SK-N-SH (cell line): ENCODE results near the gene UNC13D.

Experiments used
- EP300 ChIP-seq, 2 experiments: IDR thresholded peaks; 2 replicates each; pipeline versions ENCODE4 v1.4.0 to v1.6.1; 2012; ENCODE audit warnings: borderline replicate concordance in 1 of 2, low read depth in 1 of 2, low read length in 1 of 2
- FOSL2 ChIP-seq: IDR thresholded peaks from 2 replicates; pipeline ENCODE4 v1.4.0; 2012; ENCODE audit warnings: low read depth, mild to moderate bottlenecking, moderate library complexity, borderline replicate concordance
- GABPA ChIP-seq: IDR thresholded peaks from 2 replicates; pipeline ENCODE4 v1.4.0; 2012; ENCODE audit warnings: low read depth, mild to moderate bottlenecking
- MEF2A ChIP-seq: IDR thresholded peaks from 2 replicates; pipeline ENCODE4 v1.4.0; 2012; ENCODE audit warnings: low read depth, borderline replicate concordance
- POLR2AphosphoS5 ChIP-seq: IDR thresholded peaks from 2 replicates; pipeline ENCODE4 v1.6.1; 2012; ENCODE audit warnings: low read depth, low read length
- SMC3 ChIP-seq: IDR thresholded peaks from 2 replicates; pipeline ENCODE4 v1.6.1; 2012; ENCODE audit warnings: low read depth, low read length, improper control_type of control experiment
- TCF12 ChIP-seq: IDR thresholded peaks from 2 replicates; pipeline ENCODE4 v1.4.0; 2012
- YY1 ChIP-seq: IDR thresholded peaks from 2 replicates; pipeline ENCODE4 v1.4.0; 2012; ENCODE audit warnings: low read depth, mild to moderate bottlenecking
- TF ChIP-seq, protein P1 (sequence below): IDR thresholded peaks from 2 replicates; pipeline ENCODE4 v1.4.0; 2012; ENCODE audit warnings: low read depth
- TF ChIP-seq, protein P2 (sequence below): fragments of 200-600 bp; sonication (generic); IDR thresholded peaks from 2 replicates; pipeline ENCODE4 v1.6.1; 2017; ENCODE audit warnings: antibody characterized with exemption, mild to moderate bottlenecking, moderate library complexity
- TF ChIP-seq, protein P3 (sequence below): IDR thresholded peaks from 2 replicates; pipeline ENCODE4 v1.6.1; 2012; ENCODE audit warnings: mild to moderate bottlenecking, low read depth, low read length, moderate library complexity

DNA sequence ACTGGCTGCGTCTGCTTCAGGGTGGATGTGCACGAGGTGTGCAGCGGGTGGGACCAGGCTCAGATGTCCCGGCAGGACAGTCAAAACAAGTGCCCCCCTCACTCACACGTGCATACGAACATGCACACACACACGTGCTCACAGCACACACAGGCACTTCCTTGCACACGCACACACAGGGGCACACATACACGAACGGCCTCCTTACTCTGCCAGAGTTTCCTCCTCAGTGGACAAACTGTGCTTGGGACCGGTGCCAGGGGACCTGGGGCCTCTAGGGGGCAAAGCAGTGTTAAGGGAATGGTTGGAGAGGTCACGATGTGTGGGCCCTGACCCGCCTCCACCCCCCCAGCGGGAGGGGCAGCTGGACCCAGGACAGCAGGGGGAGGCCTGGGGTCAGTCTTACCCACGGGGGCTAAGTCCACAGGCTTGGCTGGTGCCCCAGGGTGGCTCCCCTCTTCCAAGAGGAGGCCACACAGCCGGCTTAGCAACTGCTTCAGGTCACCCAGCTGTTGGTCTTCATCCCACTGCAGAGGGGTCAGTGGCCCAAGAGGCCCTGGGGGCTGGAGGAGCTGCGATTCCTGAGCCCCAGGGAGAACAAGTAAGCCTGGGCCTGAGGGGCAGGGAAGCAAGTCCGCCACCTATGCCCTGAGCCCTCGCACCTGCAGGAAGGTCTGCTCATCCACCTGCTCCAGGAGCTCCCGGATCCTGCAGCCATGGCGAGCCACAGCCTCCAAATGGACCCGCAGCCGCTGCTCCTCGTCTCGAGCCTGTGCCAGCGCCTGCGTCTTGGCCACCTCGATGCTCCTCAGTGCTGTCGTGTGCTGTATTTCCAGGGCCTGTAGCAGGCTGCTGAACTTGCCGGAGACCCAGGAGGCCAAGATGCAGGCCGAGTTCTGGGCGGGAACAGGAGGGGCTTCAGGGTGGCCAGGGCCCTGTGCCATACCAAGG is 47.7 kb upstream of the UNC13D start:
- TF ChIP-seq EP300 (IDR thresholded peaks at IDR 0.05; ENCODE audit: borderline replicate concordance in 1 of 2, low read depth in 1 of 2, low read length in 1 of 2) (no peak), FOSL2 (no peak), POLR2AphosphoS5 (no peak), YY1 (no peak), TCF12 (no peak), MEF2A (no peak), SMC3 (no peak), GABPA (no peak)
- TF ChIP-seq, protein P1, sequence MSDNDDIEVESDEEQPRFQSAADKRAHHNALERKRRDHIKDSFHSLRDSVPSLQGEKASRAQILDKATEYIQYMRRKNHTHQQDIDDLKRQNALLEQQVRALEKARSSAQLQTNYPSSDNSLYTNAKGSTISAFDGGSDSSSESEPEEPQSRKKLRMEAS, result no peak
- TF ChIP-seq, protein P2, sequence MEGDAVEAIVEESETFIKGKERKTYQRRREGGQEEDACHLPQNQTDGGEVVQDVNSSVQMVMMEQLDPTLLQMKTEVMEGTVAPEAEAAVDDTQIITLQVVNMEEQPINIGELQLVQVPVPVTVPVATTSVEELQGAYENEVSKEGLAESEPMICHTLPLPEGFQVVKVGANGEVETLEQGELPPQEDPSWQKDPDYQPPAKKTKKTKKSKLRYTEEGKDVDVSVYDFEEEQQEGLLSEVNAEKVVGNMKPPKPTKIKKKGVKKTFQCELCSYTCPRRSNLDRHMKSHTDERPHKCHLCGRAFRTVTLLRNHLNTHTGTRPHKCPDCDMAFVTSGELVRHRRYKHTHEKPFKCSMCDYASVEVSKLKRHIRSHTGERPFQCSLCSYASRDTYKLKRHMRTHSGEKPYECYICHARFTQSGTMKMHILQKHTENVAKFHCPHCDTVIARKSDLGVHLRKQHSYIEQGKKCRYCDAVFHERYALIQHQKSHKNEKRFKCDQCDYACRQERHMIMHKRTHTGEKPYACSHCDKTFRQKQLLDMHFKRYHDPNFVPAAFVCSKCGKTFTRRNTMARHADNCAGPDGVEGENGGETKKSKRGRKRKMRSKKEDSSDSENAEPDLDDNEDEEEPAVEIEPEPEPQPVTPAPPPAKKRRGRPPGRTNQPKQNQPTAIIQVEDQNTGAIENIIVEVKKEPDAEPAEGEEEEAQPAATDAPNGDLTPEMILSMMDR, result no peak
- TF ChIP-seq, protein P3, sequence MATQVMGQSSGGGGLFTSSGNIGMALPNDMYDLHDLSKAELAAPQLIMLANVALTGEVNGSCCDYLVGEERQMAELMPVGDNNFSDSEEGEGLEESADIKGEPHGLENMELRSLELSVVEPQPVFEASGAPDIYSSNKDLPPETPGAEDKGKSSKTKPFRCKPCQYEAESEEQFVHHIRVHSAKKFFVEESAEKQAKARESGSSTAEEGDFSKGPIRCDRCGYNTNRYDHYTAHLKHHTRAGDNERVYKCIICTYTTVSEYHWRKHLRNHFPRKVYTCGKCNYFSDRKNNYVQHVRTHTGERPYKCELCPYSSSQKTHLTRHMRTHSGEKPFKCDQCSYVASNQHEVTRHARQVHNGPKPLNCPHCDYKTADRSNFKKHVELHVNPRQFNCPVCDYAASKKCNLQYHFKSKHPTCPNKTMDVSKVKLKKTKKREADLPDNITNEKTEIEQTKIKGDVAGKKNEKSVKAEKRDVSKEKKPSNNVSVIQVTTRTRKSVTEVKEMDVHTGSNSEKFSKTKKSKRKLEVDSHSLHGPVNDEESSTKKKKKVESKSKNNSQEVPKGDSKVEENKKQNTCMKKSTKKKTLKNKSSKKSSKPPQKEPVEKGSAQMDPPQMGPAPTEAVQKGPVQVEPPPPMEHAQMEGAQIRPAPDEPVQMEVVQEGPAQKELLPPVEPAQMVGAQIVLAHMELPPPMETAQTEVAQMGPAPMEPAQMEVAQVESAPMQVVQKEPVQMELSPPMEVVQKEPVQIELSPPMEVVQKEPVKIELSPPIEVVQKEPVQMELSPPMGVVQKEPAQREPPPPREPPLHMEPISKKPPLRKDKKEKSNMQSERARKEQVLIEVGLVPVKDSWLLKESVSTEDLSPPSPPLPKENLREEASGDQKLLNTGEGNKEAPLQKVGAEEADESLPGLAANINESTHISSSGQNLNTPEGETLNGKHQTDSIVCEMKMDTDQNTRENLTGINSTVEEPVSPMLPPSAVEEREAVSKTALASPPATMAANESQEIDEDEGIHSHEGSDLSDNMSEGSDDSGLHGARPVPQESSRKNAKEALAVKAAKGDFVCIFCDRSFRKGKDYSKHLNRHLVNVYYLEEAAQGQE, result no peak
